GM18526 (cell line): Measurements from ENCODE around the gene NPTN.

Experiments used
- POLR2A ChIP-seq: IDR thresholded peaks from 3 replicates; pipeline ENCODE4 v1.6.1; 2011; ENCODE audit not compliant: insufficient read length; ENCODE audit errors: extremely low read depth

The NPTN gene

GRCh38 chr15:73527598-73527997 is 105.6 kb downstream of the NPTN start:
- TF ChIP-seq POLR2A, result no peak

GRCh38 chr15:73524919-73525318 is 108.3 kb downstream of the NPTN start:
- no peak for TF ChIP-seq POLR2A

GRCh38 chr15:73522011-73522410 is 111.2 kb downstream of the NPTN start:
- TF ChIP-seq POLR2A, result no peak

- no peak for TF ChIP-seq POLR2A
Measured at GRCh38 chr15:73518876-73519733, 114.1 kb downstream of the NPTN start.

GRCh38 chr15:73518180-73518862 is 114.9 kb downstream of the NPTN start:
- no peak for TF ChIP-seq POLR2A

GRCh38 chr15:73517566-73517965 is 115.6 kb downstream of the NPTN start:
- TF ChIP-seq POLR2A, result no peak

GRCh38 chr15:73515527-73515926 is 117.7 kb downstream of the NPTN start:
- no peak for TF ChIP-seq POLR2A
